Activated gamma-delta T cell treated with anti-CD3 and anti-CD28 coated beads, Interleukin-2, amount 50 U/mL, for 16 hours (primary cell): Measurements from ENCODE around the gene TLE5.
"Not testable (repeated sequence)": the region's sequence is repeated elsewhere in the genome, so short reads cannot be mapped to it uniquely, and the experiment has no call there.

Experiments
- DNase-seq: peaks from one replicate; pipeline ENCODE4 v3.0.0-alpha.2; 2020; ENCODE audit warnings: low read depth

The TLE5 gene

GRCh38 chr19:3096267-3096901 is 34.1 kb upstream of the TLE5 start:
- DNase-seq = no peak

GRCh38 chr19:3095441-3096191 is 33.3 kb upstream of the TLE5 start:
- peak; percentile 16 for DNase-seq

GRCh38 chr19:3094601-3095440 is 32.5 kb upstream of the TLE5 start:
- no peak for DNase-seq

- DNase-seq = not testable (repeated sequence)
Observed at GRCh38 chr19:3089299-3089855, 27.1 kb upstream of the TLE5 start.

- no peak for DNase-seq
Observed at GRCh38 chr19:3087769-3088168, 25.5 kb upstream of the TLE5 start.

GRCh38 chr19:3084943-3085342 is 22.6 kb upstream of the TLE5 start:
- no peak for DNase-seq

- DNase-seq = no peak
Observed at GRCh38 chr19:3083964-3084363, 21.7 kb upstream of the TLE5 start.

GRCh38 chr19:3082331-3082730 is 20.0 kb upstream of the TLE5 start:
- DNase-seq = no peak

- no peak for DNase-seq
Observed at GRCh38 chr19:3080286-3080685, 18.0 kb upstream of the TLE5 start.

GRCh38 chr19:3079578-3079977 is 17.3 kb upstream of the TLE5 start:
- no peak for DNase-seq

- DNase-seq = peak; percentile 69
Observed at GRCh38 chr19:3075605-3076431, 13.5 kb upstream of the TLE5 start.

GRCh38 chr19:3073931-3074595 is 11.8 kb upstream of the TLE5 start:
- no peak for DNase-seq

GRCh38 chr19:3073159-3073563 is 10.9 kb upstream of the TLE5 start:
- no peak for DNase-seq

GRCh38 chr19:3071768-3072167 is 9.5 kb upstream of the TLE5 start:
- no peak for DNase-seq

GRCh38 chr19:3068071-3068470 is 5.8 kb upstream of the TLE5 start:
- no peak for DNase-seq

- no peak for DNase-seq
Observed at GRCh38 chr19:3067563-3067962, 5.3 kb upstream of the TLE5 start.

- no peak for DNase-seq
Observed at GRCh38 chr19:3066482-3067049, 4.3 kb upstream of the TLE5 start.

GRCh38 chr19:3065675-3066357 is 3.5 kb upstream of the TLE5 start:
- no peak for DNase-seq

- no peak for DNase-seq
Observed at GRCh38 chr19:3064011-3064330, 1.7 kb upstream of the TLE5 start.
